Measurements from ENCODE around the gene CNTNAP2. TPM values are rescaled to one million over a fixed set of nuclear protein-coding genes. Genes with fewer than 3 reads are reported as not detected.

Gene CNTNAP2
- total RNA-seq, 1 donor from 2014 or later: 1.3 TPM

DNA sequence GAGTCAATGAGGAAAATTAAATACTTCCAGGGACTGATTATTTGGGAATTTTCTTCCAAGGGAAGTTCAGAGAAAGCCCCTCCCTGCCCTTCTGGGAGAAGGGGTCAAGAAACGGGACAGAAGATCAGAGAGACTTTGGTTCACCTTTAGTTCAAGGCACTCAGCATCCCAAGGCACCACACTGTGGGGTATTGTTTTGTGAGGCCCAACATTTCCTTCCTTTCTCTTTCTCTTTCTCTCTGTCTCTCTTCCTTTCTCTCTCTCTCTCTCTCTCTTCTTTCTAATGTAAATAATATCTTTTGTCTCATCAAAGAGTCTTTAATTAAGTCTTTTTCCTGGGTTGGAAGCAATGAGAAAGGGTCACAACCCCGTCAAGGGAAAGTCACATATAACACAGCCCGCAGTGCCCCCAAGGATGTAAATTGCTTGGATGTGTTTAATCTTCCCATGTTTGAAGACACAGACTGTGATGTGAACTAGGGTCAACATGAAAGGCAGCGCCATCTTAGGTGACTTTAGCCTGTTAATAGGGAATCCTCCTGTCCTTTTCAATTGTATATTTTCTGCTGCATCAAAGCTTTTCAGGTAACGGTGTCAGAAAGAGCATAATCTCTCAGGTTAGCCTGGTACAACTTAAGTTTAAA lies 1490.7 kb downstream of the CNTNAP2 start:
- no peak for DNase-seq (ENCODE audit: low spot score)

DNA sequence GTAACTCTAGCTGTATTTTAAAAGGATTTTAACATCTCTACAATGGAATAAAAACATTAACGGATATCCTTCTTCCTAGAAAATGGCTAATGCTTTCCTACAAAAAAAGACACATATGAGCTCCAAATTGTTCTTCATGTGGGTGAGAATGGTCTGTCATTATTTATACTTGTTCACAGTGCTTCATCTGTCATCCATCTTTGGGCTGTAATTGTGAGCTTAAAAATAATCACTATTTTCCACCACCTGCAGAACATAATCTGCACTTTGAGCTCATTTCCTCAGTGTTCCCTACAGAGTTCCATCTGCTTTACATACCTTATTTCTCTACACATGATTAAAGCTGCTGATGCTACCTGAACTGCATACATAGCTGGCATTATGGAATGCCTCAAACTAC lies 1494.8 kb downstream of the CNTNAP2 start:
- DNase-seq (ENCODE audit: low spot score): no peak

DNA sequence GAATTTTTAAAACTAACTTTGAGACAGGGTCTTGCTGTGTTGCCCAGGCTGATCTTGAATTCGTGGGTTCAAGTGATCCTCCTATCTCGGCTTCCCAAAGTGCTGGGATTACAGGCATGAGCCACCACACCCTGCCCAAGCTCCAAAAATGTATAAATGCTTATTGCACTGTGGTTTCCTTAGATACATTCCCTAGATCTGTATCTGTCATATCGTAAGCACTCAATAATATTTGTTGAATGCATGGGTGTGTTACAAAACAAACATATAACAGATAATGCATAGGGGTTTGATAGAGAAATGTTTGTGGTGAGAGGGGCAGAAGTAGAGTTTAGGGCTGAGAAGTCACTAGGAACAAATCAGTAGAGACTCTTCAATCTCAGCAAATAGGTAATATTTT lies 1518.7 kb downstream of the CNTNAP2 start:
- DNase-seq (ENCODE audit: low spot score): no peak

DNA sequence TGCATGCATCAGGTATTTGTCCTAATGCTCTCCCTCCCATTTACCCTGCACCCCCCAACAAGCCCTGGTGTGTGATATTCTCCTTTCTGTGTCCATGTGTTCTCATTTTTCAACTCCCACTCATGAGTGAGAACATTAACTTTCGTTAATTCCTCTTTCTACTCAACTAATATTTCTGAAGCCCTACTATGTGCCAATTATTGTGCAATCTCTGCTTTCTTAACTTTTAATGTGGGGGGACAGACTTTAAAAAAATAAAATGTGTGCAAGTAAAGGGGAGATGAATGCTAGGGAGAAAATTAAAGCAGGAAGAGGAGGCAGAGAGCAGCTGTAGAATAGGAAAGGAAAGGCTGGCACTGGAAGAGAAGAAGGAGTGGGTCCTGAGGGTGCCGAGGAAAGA lies 1520.0 kb downstream of the CNTNAP2 start:
- no peak for DNase-seq (ENCODE audit: low spot score)

DNA sequence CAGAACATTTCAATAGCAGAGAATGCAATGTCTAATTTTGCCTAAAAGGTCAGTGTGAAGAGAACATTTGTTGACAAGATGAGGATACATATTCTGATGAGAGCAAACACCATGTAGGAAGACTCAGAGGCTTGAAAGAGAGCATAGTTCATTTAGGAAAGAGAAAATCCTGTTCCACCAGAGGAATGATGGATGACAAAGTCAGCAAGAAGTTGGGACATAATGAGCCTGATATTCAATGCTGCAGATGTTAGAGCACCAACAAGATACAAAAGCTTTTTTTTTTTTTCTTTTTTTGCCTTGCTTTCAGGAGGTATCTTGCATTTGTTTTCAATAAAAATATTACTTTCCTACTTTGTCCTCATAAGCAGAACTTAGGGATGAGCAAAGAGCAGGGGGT lies 1522.0 kb downstream of the CNTNAP2 start:
- DNase-seq (ENCODE audit: low spot score): no peak

DNA sequence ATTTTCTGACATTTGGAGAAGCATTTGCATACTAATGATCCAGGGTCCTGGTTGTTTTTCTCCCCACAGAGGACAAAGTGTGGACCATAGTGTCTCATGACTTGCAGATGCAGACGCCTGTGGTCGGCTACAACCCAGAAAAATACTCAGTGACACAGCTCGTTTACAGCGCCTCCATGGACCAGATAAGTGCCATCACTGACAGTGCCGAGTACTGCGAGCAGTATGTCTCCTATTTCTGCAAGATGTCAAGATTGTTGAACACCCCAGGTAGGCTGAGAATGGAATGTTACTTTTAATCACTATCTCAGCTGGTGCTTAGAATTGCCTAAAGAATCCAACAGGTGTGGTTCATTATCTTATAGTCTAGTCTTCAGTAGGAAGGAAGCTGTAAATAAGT lies 1522.4 kb downstream of the CNTNAP2 start:
- no peak for DNase-seq (ENCODE audit: low spot score)

DNA sequence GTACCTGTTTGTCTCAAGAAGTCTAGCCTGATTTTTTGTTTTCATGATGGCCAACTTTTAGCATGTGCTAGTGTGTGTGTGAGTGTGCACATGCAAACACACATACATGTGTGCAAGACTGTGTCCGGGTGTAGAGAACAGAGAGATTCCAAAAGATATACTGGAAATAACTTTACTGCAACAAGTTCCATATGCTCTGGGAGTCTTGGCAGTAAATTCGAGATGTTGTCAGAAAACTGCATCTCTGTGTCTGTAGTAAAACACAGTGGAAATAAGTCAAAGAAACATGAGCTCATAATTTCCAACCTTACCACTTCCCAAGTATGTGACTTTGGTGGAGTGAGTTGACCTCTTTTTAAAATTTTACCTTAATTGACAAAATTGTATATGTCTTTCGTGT lies 1523.2 kb downstream of the CNTNAP2 start:
- DNase-seq (ENCODE audit: low spot score): no peak

DNA sequence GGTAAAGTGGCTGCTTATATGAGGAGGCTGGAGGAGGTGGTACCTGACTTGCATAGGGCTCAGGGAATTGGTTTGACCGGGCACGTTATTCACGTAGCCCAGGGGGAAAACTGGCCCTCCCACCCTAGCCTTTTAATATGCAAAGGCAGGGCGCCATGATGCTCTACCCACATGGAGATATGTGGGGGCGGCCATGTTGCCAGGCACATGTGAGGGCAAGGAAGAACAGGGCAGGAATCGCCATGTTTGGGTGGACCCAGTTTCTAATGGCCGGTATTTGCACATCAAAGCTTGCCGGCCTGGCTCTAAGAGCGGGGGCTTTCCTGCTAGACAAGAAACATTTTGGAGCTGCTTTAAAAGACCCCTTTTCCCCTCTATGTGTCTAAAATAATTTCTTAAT lies 1524.2 kb downstream of the CNTNAP2 start:
- DNase-seq (ENCODE audit: low spot score): no peak

DNA sequence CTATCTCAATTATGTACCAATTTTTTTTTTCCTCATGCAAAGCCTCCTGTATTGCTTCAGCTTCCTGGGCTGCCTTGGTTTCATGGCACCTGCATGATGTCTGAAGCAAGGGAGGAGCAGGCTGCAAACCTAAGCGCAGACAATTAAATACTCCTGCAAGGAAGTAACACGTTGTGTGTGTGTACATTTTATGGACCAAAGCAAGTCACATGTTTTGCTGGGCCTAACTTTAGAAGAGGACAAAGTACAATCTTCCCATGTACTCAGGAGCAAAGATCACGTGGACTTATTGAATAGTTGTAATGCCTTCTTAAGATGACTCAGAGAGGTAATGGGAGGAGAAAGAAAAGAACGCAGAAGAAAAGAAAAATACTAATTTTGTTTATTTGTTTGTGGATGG lies 1530.0 kb downstream of the CNTNAP2 start:
- no peak for DNase-seq (ENCODE audit: low spot score)

DNA sequence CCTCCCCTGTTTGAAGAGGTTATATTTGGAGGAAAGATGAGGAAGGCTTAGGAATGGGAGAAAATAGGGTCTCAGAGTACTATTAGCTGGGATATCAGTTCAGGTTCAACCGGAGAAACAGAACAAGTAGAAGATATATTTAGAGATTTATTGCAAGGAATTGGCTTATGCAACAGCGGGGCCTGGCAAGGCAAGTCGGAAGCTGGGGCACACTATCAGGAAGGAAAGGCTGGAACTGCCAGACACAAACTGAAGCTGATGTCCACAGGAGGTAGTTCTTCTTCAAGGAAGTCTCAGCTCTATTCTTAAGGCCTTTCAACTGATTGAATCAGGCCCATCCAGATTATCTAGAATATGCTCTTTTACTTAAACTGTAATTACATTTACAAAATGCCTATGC lies 1534.4 kb downstream of the CNTNAP2 start:
- DNase-seq (ENCODE audit: low spot score): no peak

DNA sequence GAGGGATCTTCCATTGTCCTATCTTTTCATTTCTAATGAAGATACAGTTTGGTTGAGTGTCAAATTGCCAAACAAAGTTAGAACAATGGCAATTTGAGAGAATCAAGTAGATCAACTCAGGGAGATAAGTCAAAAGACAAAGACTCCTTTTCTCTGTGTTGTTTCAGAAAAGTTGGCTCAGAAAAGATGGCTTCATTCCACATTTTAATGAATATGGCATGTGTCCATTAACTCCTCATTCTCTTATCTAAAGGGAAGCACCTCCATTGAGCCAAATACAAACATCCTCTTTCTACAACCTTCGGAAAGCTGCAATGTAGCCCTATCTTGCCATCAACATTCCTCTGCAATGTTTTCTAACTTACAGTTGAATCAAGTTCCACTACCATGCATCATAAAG lies 1535.0 kb downstream of the CNTNAP2 start:
- no peak for DNase-seq (ENCODE audit: low spot score)

DNA sequence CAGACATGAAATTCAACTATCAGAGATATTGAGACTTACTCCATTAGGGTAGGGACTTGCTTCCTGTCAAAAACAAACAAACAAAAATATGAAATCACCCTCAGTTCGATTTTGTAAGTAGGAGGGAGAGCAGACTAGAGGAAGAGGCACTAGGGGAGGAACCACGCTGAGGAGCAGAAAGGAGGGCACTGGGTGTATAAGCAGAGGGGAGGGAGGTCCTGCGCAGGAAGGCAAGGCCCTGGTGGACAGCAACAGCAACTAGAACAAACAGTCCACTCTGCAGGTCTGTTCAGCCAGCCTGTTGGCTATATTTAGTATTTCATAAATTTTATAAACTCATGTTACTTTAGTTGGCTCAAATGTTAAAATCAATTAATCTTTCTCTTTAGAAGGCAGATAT lies 1536.9 kb downstream of the CNTNAP2 start:
- no peak for DNase-seq (ENCODE audit: low spot score)

DNA sequence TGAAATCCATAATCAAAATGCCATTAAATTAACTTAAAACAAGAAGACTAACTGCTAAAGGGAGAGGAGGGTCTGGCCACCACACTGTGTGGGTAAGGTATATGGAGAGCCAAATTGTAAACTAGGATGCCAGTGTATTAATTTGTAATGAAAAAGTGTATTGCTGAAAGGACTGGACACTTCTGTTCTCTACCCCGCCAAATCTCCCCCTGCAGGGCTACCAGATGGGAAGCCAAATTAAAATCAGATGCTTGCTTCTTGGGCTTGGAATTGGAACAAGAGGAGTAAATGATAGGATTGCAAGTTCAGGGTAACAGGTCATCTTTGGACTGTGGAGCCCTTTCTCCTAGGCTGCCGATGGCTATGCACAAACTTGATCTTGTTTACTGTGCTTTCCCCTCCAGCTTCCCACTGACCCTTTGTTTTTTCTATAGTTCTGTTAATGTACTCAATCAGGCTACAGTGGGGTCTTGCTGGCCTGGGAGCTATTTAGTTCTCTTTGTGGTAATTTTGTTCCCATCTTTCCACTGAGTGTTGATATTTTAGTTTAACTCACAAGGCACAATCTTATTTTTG lies 1541.9 kb downstream of the CNTNAP2 start:
- no peak for DNase-seq (ENCODE audit: low spot score)

DNA sequence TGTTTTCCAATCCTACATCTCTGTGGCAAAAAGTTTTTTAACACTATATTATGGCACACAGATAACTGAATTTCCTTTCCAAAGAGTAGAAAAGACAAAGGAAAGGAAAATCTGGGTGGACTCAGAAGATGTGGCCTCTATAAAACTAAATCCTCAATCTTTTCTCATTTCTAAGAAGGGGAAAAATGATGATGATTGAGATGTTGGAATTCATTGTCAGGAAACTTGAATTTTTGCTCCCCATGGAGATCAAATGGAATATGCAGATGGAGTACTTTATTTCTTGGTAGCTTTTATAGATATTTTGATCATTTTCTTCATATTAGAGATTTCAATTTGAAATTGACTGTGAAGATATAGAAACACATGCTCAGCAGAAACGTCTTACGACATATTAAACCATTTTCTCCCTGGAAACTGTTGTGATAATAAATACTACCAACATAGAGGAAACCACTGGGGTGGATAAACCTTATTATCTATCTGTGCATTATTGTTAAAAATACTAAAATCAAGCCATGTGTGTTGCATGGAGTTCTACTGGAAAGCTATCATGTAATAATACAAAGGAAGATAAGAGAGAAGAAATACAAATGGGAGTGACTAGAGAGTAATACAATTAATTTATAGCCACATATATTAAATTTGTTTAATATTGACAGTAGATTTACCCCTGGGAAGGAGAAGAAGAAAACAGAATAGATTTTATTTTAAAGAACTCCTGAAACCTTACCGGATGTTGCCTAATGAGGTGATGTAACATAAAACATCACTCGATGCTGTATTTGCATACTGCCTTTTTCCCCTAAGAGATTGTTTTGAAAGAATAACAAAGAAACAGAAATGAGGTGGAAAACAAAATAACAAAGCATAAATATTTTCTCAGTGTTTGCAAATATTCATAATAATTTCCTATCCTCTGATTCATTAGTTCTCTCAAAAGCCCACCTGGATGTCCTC lies 1542.7 kb downstream of the CNTNAP2 start:
- DNase-seq (ENCODE audit: low spot score): no peak

DNA sequence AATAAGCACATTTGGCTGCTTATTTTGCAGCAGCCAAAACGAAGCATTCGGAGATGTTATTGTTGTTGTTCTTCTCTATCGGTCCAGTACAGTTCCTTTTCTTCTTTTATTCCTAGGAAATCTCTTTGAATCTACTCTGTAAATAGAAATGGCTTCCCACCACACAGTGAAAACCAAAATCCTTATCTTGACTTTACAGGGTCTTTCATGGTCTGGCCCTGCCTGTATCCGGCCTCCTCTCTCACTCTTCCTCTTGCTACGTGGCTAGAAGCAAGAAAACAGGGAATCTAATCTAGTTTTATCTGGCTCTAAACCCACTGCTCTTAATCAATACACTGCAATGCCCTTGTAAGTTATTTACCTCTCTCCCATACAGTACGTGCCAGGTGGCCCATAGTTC lies 1547.9 kb downstream of the CNTNAP2 start:
- no peak for DNase-seq (ENCODE audit: low spot score)

DNA sequence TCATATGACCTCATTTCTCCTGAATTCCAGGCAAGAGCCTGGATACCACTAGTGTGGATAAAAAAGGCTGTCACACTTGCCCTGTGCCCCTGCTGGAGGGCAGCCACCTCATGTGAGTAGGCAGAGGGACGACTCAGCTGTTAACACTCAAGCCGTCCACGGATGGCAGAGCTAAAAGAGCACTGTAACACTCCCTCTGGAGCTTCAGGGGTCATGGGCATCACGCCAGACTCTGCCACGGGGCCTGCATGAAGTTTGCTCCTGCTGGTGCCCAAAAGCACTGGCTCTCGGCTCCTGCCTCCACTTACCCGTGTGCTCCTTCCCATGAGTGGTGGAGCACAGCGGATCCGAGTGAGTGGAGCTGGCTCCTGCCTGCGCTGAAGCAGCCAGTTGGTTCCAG lies 1554.2 kb downstream of the CNTNAP2 start:
- DNase-seq (ENCODE audit: low spot score): no peak

DNA sequence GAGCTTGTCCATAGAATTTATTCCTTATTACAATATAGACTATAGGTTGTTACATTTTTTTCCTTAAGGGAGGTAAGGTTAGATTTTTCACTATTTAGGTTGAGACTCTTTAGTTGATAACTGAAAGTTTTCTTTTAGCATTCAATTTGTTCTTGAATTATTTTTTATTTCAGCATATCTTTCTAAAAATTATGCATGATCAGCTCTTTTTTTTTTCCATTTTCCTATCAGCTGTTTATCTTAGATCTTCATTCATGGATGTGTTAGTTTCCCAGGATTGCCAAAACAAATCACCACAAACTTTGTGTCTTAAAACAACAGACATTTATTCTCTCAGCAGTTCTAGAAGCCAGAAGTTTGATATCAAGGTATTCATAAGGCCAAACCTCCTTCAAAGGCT lies 1558.1 kb downstream of the CNTNAP2 start:
- no peak for DNase-seq (ENCODE audit: low spot score)

DNA sequence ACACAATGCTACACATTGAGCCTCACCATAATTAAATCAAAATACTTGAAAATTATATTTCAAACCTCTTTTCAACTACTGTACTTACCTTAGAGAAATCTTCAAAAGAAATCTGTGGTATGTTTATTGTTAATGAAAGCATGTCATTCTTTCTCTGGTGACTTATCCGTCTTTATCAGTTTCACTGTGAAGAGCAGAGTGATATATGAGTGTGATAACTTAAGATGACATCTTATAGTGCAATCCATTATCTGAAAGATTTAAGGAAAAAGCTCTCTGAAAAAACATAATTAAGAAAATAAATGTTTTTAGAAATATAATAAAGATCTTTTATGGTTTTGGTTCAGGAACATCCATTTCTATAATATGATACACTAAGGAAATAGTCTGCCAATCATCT lies 1562.3 kb downstream of the CNTNAP2 start:
- no peak for DNase-seq (ENCODE audit: low spot score)

DNA sequence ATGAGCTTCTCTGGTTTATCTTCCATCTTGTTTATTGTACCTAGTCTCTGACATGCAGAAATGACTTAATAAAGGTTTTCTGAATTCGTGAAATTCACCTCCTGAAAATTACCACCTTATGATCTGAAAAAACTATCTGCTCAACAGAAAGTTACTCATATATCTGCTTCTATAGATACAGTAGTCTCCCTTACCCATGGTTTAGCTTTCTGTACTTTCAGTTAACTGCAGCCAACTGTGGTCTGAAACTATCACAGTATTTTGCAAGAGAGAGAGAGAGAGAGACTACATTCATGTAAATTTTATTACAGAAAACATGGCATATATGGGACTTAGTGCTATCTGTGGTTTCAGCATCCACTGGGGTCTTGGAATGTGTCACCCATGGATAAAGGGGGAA lies 1564.9 kb downstream of the CNTNAP2 start:
- DNase-seq (ENCODE audit: low spot score): no peak

DNA sequence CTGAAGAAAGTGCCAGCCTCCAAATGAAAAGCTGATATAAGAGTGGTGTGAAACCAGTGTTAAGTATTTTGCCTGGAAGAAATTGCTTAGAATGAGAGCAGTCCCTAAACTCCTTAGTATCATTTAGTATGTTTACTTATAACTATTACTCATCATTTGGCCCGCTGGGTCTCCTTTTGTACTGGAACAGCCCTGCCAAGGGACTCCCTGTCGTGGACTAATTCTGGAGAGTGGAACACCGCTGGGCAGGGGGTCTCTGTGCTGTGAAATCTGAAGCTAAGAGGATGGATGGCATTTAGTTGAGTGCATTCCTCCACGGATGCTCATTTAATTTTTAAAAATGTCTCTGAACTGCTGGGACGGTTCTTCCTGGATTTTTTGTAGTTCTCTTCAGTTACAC lies 1584.1 kb downstream of the CNTNAP2 start:
- no peak for DNase-seq (ENCODE audit: low spot score)

DNA sequence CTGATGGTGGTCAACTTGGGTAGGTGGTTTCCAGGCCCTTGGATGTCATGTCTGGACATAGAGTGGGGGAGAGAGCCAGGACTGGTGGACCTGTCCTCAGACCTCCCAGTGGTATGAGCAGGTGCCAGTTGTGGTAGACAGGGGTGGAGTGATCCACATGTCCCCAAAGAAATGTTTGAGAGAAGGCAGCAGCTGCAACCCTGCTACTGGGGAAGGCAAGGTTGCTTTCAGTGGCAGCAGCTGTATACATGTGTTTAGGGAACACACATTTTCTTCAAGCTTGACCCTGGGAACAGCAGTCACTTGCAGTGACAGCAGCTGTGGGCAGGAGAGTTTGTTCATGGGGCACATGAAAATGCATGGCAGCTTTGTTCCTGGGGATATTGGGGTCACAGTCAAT lies 1591.3 kb downstream of the CNTNAP2 start:
- DNase-seq (ENCODE audit: low spot score): no peak

DNA sequence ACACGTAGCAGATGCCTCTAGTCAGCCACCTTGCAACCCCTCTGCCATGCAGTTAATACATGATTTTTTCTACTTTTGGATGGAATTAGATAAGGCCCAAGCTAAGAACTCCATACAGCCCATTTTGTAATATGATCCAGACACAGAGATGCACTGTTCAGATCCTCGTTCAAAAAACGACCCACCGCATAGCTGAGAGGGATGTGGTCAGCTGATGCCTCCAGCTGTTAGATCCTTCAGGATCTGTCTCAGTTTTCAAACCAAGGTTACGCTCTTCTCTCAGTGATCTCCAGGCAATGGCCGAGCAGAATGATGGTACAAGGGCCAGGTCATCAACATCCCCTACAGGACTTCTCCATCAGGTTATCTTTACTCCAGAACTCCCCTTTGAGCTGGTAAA lies 1592.3 kb downstream of the CNTNAP2 start:
- no peak for DNase-seq (ENCODE audit: low spot score)

DNA sequence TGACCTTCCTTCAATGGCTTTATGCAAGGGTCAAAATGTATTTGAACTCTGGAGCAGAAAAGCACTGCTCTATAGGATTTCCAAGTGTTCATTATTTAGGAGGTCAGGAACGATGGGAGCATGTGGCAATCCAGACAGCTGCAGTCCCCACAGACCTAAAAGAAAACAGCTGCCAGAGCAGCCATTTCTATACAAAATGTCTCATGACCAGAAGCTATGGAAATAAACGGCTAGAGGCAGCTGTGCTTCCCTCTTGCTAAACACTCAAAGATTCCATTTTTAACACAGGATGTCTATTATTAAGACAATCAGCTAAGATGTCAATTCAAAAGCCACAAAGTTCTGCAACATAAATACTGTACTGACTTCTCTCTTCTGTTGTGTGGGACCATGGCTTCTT lies 1594.8 kb downstream of the CNTNAP2 start:
- DNase-seq (ENCODE audit: low spot score): no peak
